ENCODE measurements around the gene ABR.
A peak's percentile ranks its signal among the peaks of the same experiment; 100 is the strongest.
"Not testable (repeated sequence)": the region's sequence is repeated elsewhere in the genome, so short reads cannot be mapped to it uniquely, and the experiment has no call there.

The ABR gene

DNA sequence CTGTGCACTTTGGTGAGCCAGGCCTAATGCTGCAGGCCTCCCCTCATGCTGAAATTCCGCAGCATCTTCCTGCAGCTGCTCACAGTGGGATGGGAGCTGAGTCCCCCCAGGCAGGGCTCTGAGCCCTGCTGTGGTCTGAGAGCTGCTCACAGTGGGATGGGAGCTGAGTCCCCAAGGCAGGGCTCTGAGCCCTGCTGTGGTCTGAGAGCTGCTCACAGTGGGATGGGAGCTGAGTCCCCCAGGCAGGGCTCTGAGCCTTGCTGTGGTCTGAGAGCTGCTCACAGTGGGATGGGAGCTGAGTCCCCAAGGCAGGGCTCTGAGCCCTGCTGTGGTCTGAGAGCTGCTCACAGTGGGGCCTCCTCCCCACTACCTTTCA, 58.4 kb downstream of the ABR start:
- not testable (repeated sequence) for H3K27me3 ChIP-seq (replicated peaks in 2 of 5; ENCODE audit: control insufficient read depth in 4 of 5, insufficient read depth in 5 of 5, low read length in 4 of 5); H3K4me3 ChIP-seq (ENCODE audit: control insufficient read depth in 1 of 7, extremely low read depth in 1 of 7, insufficient read depth in 4 of 7, low read depth in 2 of 7, low read length in 6 of 7); H3K27ac ChIP-seq (ENCODE audit: insufficient read depth in 1 of 2, low read depth in 1 of 2, low read length in 2 of 2, poor library complexity in 1 of 2, severe bottlenecking in 2 of 2); DNase-seq; H3K9me3 ChIP-seq (ENCODE audit: control extremely low read depth in 1 of 5, control insufficient read depth in 4 of 5, insufficient read depth in 2 of 5, low read depth in 1 of 5, low read length in 4 of 5); H3K36me3 ChIP-seq (ENCODE audit: control insufficient read depth in 4 of 4, insufficient read depth in 4 of 4, low read length in 3 of 4)
- ChIA-PET CTCF (interaction anchor here (1.4 to 6.5 kb wide), 7 partner anchors 9 to 76 kb away, joined by 4 to 65 read pairs (median 7); no protein-coding TSS in a partner anchor), POLR2A (interaction anchor here (0.6 kb wide), 1 partner anchor 25 kb away, joined by 3 read pairs; no protein-coding TSS in a partner anchor)
- 83% methylated on average over 1 of the region's 1 CpG for WGBS (ENCODE audit: insufficient coverage)
- peaks cover 0 to 13% (median 9%) of the 10 kb centered on the region in 4 experiments for H3K4me1 ChIP-seq (ENCODE audit: control extremely low read depth in 1 of 4, control insufficient read depth in 4 of 4, insufficient read depth in 4 of 4, low read length in 3 of 4)

- ChIA-PET CTCF (interaction anchor here (1.2 to 6.5 kb wide), 6 partner anchors 9 to 77 kb away, joined by 4 to 65 read pairs (median 8); no protein-coding TSS in a partner anchor), POLR2A (no interaction called here)
- WGBS (ENCODE audit: insufficient coverage), result 96% methylated on average over 11 of the region's 12 CpGs
- Histone ChIP-seq H3K4me1 (ENCODE audit: control extremely low read depth in 1 of 4, control insufficient read depth in 4 of 4, insufficient read depth in 4 of 4, low read length in 3 of 4) (peaks cover 0 to 13% (median 9%) of the 10 kb centered on the region in 4 experiments), H3K27me3 (replicated peaks in 2 of 5; ENCODE audit: control insufficient read depth in 4 of 5, insufficient read depth in 5 of 5, low read length in 4 of 5) (no peaks in the 10 kb centered on the region), H3K4me3 (ENCODE audit: control insufficient read depth in 1 of 7, extremely low read depth in 1 of 7, insufficient read depth in 4 of 7, low read depth in 2 of 7, low read length in 6 of 7) (no peak overlapping the region), H3K27ac (ENCODE audit: insufficient read depth in 1 of 2, low read depth in 1 of 2, low read length in 2 of 2, poor library complexity in 1 of 2, severe bottlenecking in 2 of 2) (no peak overlapping the region), H3K9me3 (ENCODE audit: control extremely low read depth in 1 of 5, control insufficient read depth in 4 of 5, insufficient read depth in 2 of 5, low read depth in 1 of 5, low read length in 4 of 5) (no peaks in the 10 kb centered on the region), H3K36me3 (ENCODE audit: control insufficient read depth in 4 of 4, insufficient read depth in 4 of 4, low read length in 3 of 4) (peaks cover 0 to 8% (median 1%) of the 10 kb centered on the region in 4 experiments)
- no peak for DNase-seq
Observed at GRCh38 chr17:1120596-1121441, 59.0 kb downstream of the ABR start.

DNA sequence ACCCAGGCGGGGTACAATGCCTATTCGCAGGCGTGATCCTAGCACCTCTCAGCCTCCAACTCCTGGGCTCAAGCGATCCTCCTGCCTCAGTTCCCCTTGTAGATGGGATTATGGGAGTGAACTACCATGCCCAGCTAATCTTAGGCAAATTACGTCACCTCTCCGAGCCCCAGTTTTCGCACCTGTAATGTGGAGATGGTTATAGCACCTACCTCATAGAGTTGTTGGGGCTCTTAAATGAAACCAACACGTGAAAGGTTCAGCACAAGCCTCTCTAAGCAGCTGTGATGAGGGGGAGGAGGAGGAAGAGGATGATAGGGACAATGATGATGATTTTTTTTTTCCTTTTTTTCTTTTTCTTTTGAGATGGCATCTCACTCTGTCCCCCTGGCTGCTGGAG, 59.9 kb downstream of the ABR start:
- H3K36me3 ChIP-seq (ENCODE audit: control insufficient read depth in 4 of 4, insufficient read depth in 4 of 4, low read length in 3 of 4), result peaks cover 0 to 8% (median 1%) of the 10 kb centered on the region in 4 experiments
- no peaks in the 10 kb centered on the region for H3K9me3 ChIP-seq (ENCODE audit: control extremely low read depth in 1 of 5, control insufficient read depth in 4 of 5, insufficient read depth in 2 of 5, low read depth in 1 of 5, low read length in 4 of 5)
- H3K27me3 ChIP-seq (replicated peaks in 2 of 5; ENCODE audit: control insufficient read depth in 4 of 5, insufficient read depth in 5 of 5, low read length in 4 of 5), result no peaks in the 10 kb centered on the region
- CTCF ChIA-PET, result interaction anchor here (1.2 to 6.5 kb wide), 2 partner anchors 10 to 67 kb away, joined by 5 to 65 read pairs; no protein-coding TSS in a partner anchor
- no peak for DNase-seq
- H3K4me3 ChIP-seq (ENCODE audit: control insufficient read depth in 1 of 7, extremely low read depth in 1 of 7, insufficient read depth in 4 of 7, low read depth in 2 of 7, low read length in 6 of 7), result no peak overlapping the region
- peaks cover 0 to 20% (median 18%) of the 10 kb centered on the region in 4 experiments for H3K4me1 ChIP-seq (ENCODE audit: control extremely low read depth in 1 of 4, control insufficient read depth in 4 of 4, insufficient read depth in 4 of 4, low read length in 3 of 4)
- POLR2A ChIA-PET, result interaction anchor here (0.6 kb wide), 1 partner anchor 126 kb away, joined by 3 read pairs; no protein-coding TSS in a partner anchor
- no peak overlapping the region for H3K27ac ChIP-seq (ENCODE audit: insufficient read depth in 1 of 2, low read depth in 1 of 2, low read length in 2 of 2, poor library complexity in 1 of 2, severe bottlenecking in 2 of 2)
- WGBS (ENCODE audit: insufficient coverage), result 93% methylated on average over 3 of the region's 8 CpGs

GRCh38 chr17:1116602-1117001, 63.2 kb downstream of the ABR start:
- peaks cover 0 to 3% (median 0%) of the 10 kb centered on the region in 4 experiments for H3K36me3 ChIP-seq (ENCODE audit: control insufficient read depth in 4 of 4, insufficient read depth in 4 of 4, low read length in 3 of 4)
- no peak overlapping the region for H3K4me3 ChIP-seq (ENCODE audit: control insufficient read depth in 1 of 7, extremely low read depth in 1 of 7, insufficient read depth in 4 of 7, low read depth in 2 of 7, low read length in 6 of 7)
- H3K27me3 ChIP-seq (replicated peaks in 2 of 5; ENCODE audit: control insufficient read depth in 4 of 5, insufficient read depth in 5 of 5, low read length in 4 of 5), result no peaks in the 10 kb centered on the region
- ChIA-PET POLR2A (no interaction called here), CTCF (interaction anchor here (1.0 to 1.8 kb wide), 2 partner anchors 48 to 71 kb away, joined by 3 to 4 read pairs; no protein-coding TSS in a partner anchor)
- DNase-seq, result no peak
- H3K27ac ChIP-seq (ENCODE audit: insufficient read depth in 1 of 2, low read depth in 1 of 2, low read length in 2 of 2, poor library complexity in 1 of 2, severe bottlenecking in 2 of 2), result no peak overlapping the region
- no peaks in the 10 kb centered on the region for H3K9me3 ChIP-seq (ENCODE audit: control extremely low read depth in 1 of 5, control insufficient read depth in 4 of 5, insufficient read depth in 2 of 5, low read depth in 1 of 5, low read length in 4 of 5)
- H3K4me1 ChIP-seq (ENCODE audit: control extremely low read depth in 1 of 4, control insufficient read depth in 4 of 4, insufficient read depth in 4 of 4, low read length in 3 of 4), result peaks cover 0 to 26% (median 19%) of the 10 kb centered on the region in 4 experiments
- WGBS (ENCODE audit: insufficient coverage), result 80% methylated on average over 10 of the region's 12 CpGs

DNA sequence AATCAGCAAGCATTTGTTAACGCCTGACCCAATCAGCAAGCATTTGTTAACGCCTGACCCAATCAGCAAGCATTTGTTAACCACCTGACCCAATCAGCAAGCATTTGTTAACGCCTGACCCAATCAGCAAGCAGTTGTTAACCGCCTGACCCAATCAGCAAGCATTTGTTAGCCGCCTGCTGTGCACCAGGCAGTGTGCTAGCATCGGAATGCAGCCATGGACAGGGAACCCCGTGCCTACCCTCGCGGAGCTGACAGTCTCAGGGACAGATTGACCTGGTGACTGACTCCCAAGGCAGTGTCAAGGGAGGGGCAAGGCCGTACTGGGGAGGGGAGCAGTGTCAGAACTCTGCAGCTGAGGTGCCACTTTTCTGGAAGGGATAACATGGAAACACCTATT, 66.9 kb downstream of the ABR start:
- CTCF ChIA-PET, result interaction anchor here (0.9 to 1.1 kb wide), 2 partner anchors 9 to 12 kb away, joined by 3 to 4 read pairs; no protein-coding TSS in a partner anchor
- H3K4me3 ChIP-seq (ENCODE audit: control insufficient read depth in 1 of 7, extremely low read depth in 1 of 7, insufficient read depth in 4 of 7, low read depth in 2 of 7, low read length in 6 of 7), result no peak overlapping the region
- DNase-seq, result no peak
- POLR2A ChIA-PET, result no interaction called here
- H3K9me3 ChIP-seq (ENCODE audit: control extremely low read depth in 1 of 5, control insufficient read depth in 4 of 5, insufficient read depth in 2 of 5, low read depth in 1 of 5, low read length in 4 of 5), result no peaks in the 10 kb centered on the region
- H3K27me3 ChIP-seq (replicated peaks in 2 of 5; ENCODE audit: control insufficient read depth in 4 of 5, insufficient read depth in 5 of 5, low read length in 4 of 5), result no peaks in the 10 kb centered on the region
- 89% methylated on average over 10 of the region's 10 CpGs for WGBS (ENCODE audit: insufficient coverage)
- H3K36me3 ChIP-seq (ENCODE audit: control insufficient read depth in 4 of 4, insufficient read depth in 4 of 4, low read length in 3 of 4), result peaks cover 0 to 3% (median 0%) of the 10 kb centered on the region in 4 experiments
- no peak overlapping the region for H3K27ac ChIP-seq (ENCODE audit: insufficient read depth in 1 of 2, low read depth in 1 of 2, low read length in 2 of 2, poor library complexity in 1 of 2, severe bottlenecking in 2 of 2)
- H3K4me1 ChIP-seq (ENCODE audit: control extremely low read depth in 1 of 4, control insufficient read depth in 4 of 4, insufficient read depth in 4 of 4, low read length in 3 of 4), result peaks cover 0 to 56% (median 51%) of the 10 kb centered on the region in 4 experiments

GRCh38 chr17:1111599-1112443, 68.0 kb downstream of the ABR start:
- peaks cover 0 to 63% (median 54%) of the 10 kb centered on the region in 4 experiments for H3K4me1 ChIP-seq (ENCODE audit: control extremely low read depth in 1 of 4, control insufficient read depth in 4 of 4, insufficient read depth in 4 of 4, low read length in 3 of 4)
- no peaks in the 10 kb centered on the region for H3K27me3 ChIP-seq (replicated peaks in 2 of 5; ENCODE audit: control insufficient read depth in 4 of 5, insufficient read depth in 5 of 5, low read length in 4 of 5)
- ChIA-PET CTCF (interaction anchor here (0.7 to 1.3 kb wide), 7 partner anchors 10 to 77 kb away, joined by 3 to 7 read pairs (median 3); no protein-coding TSS in a partner anchor), POLR2A (interaction anchor here (0.6 kb wide), 1 partner anchor 110 kb away, joined by 3 read pairs; no protein-coding TSS in a partner anchor)
- H3K4me3 ChIP-seq (ENCODE audit: control insufficient read depth in 1 of 7, extremely low read depth in 1 of 7, insufficient read depth in 4 of 7, low read depth in 2 of 7, low read length in 6 of 7), result peak overlapping the region in 3 of 7 experiments; percentile 19 to 40 (median 40)
- no peaks in the 10 kb centered on the region for H3K9me3 ChIP-seq (ENCODE audit: control extremely low read depth in 1 of 5, control insufficient read depth in 4 of 5, insufficient read depth in 2 of 5, low read depth in 1 of 5, low read length in 4 of 5)
- peak overlapping the region; percentile 15 to 71 for H3K27ac ChIP-seq (ENCODE audit: insufficient read depth in 1 of 2, low read depth in 1 of 2, low read length in 2 of 2, poor library complexity in 1 of 2, severe bottlenecking in 2 of 2)
- 70% methylated on average over 22 of the region's 22 CpGs for WGBS (ENCODE audit: insufficient coverage)
- peaks cover 0 to 9% (median 0%) of the 10 kb centered on the region in 4 experiments for H3K36me3 ChIP-seq (ENCODE audit: control insufficient read depth in 4 of 4, insufficient read depth in 4 of 4, low read length in 3 of 4)
- peak in 2 of 3 donors; percentile 42 to 53 for DNase-seq
